Mucosa of rectum (tissue), 2 donors: Measurements from ENCODE around the gene ARHGEF4.

Experiments
- H3K27ac ChIP-seq, 2 donors: one replicate each; pipeline ENCODE4 v1.7.0; 2013; ENCODE audit warnings: inconsistent platforms in 2 of 2, low read depth in 2 of 2, low read length in 2 of 2
- H3K27me3 ChIP-seq, 2 donors: one replicate each; pipeline ENCODE4 v1.7.0; 2013; ENCODE audit warnings: low read length in 2 of 2; ENCODE audit not compliant: control insufficient read depth in 2 of 2, insufficient read depth in 2 of 2
- H3K36me3 ChIP-seq, 2 donors: one replicate each; pipeline ENCODE4 v1.7.0; 2013; ENCODE audit warnings: low read length in 2 of 2; ENCODE audit not compliant: control insufficient read depth in 2 of 2, insufficient read depth in 2 of 2
- H3K4me1 ChIP-seq, 2 donors: one replicate each; pipeline ENCODE4 v1.7.0; 2013; ENCODE audit warnings: low read length in 2 of 2, mild to moderate bottlenecking in 1 of 2; ENCODE audit not compliant: control insufficient read depth in 2 of 2, insufficient read depth in 2 of 2
- H3K4me3 ChIP-seq, 2 donors: one replicate each; pipeline ENCODE4 v1.7.0; 2013; ENCODE audit warnings: low read length in 2 of 2
- H3K9ac ChIP-seq, 2 donors: one replicate each; pipeline ENCODE4 v1.7.0; 2013; ENCODE audit warnings: low read length in 2 of 2, low read depth in 1 of 2, mild to moderate bottlenecking in 1 of 2
- H3K9me3 ChIP-seq, 2 donors: one replicate each; pipeline ENCODE4 v1.7.0; 2013; ENCODE audit warnings: low read length in 2 of 2; ENCODE audit not compliant: control insufficient read depth in 2 of 2
- donor health status: healthy.
- donor health status: Normal muscosa, but diverticular disease.

ARHGEF4 gene

DNA sequence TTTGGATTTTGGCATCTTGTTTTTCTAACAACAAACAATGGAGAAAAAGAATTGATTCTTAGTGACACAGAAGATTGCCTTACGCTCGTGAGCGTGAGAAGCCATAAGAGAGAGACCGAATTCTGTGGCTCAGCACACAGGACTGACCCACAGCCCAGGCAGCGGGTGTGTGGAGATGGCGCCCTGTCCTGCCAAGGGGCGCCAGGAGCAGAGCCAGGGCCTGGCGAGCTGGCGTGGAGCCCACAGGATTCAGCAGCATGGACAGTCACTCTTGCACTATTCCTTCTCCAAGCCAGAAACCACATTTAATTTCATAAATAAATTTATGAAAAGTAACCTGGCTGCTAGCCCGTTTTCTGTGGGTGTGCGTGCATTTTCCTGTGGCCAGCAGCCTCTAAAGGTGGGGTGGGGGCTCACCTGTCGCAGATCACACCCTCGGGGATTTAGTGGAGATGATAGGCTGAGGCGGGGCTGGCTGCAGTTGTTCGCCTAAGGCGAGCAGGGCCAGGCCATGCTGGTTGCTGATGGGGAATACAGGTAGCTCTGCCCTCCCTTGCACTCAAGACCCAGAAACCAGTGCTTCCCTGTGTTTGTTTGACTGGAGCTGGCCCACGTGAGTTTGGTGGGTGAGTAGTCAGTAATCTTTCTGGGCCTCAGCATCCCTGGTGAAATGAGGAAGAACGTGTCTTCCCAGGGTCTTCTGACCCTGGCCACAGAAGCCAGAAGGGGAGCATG is 210.4 kb downstream of the ARHGEF4 start:
- no peaks in the 10 kb centered on the region for H3K4me1 ChIP-seq
- H3K36me3 ChIP-seq = peaks cover 51 to 54% of the 10 kb centered on the region in 2 donors
- no peaks in the 10 kb centered on the region for H3K9me3 ChIP-seq
- no peaks in the 10 kb centered on the region for H3K27me3 ChIP-seq
- no peak overlapping the region for H3K9ac ChIP-seq
- H3K4me3 ChIP-seq = no peak overlapping the region
- no peak overlapping the region for H3K27ac ChIP-seq

DNA sequence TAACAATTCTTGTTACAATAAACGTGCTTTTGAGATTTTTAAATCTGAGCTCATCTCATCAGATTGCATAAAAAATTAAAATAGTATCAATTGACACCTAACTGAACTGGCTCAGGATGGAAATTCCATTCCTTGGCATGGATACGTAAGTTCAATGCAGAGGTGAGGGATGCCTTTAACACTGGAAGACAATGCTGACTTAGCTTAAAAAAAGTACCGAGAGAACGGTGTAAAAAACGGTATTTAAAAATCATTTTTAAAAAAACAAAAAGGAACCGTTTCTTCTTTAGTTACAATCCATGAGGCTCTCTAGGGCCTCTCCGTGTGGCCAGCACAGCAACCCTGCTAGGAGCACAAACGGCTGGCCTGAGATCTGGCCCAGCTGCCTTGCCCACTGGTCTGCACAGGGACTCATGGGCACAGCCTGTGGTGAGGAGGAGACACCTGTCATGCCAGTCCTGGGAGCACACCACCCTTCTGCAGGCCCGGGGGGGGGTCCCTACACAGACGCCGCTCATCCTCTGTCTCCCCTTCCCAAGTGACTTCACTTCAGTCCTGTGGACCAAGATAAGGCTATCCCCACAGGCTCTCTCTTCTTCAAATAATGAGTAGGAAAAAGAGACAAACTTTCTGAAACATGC is 211.3 kb downstream of the ARHGEF4 start:
- Histone ChIP-seq H3K27me3 (no peaks in the 10 kb centered on the region), H3K9me3 (no peaks in the 10 kb centered on the region), H3K36me3 (peaks cover 60 to 64% of the 10 kb centered on the region in 2 donors), H3K4me1 (no peaks in the 10 kb centered on the region), H3K4me3 (no peak overlapping the region), H3K27ac (no peak overlapping the region), H3K9ac (no peak overlapping the region)

- Histone ChIP-seq H3K27me3 (no peaks in the 10 kb centered on the region), H3K27ac (no peak overlapping the region), H3K36me3 (peaks cover 64% of the 10 kb centered on the region in 2 donors), H3K9ac (no peak overlapping the region), H3K4me1 (no peaks in the 10 kb centered on the region), H3K4me3 (no peak overlapping the region), H3K9me3 (no peaks in the 10 kb centered on the region)
These were observed 211.9 kb downstream of the ARHGEF4 start for GRCh38 chr2:131048641-131049040.

- no peak overlapping the region for H3K9ac ChIP-seq
- no peak overlapping the region for H3K27ac ChIP-seq
- H3K9me3 ChIP-seq = no peaks in the 10 kb centered on the region
- H3K36me3 ChIP-seq = peaks cover 65 to 66% of the 10 kb centered on the region in 2 donors
- no peaks in the 10 kb centered on the region for H3K27me3 ChIP-seq
- no peaks in the 10 kb centered on the region for H3K4me1 ChIP-seq
- no peak overlapping the region for H3K4me3 ChIP-seq
These were observed 212.5 kb downstream of the ARHGEF4 start for GRCh38 chr2:131049150-131049718.

DNA sequence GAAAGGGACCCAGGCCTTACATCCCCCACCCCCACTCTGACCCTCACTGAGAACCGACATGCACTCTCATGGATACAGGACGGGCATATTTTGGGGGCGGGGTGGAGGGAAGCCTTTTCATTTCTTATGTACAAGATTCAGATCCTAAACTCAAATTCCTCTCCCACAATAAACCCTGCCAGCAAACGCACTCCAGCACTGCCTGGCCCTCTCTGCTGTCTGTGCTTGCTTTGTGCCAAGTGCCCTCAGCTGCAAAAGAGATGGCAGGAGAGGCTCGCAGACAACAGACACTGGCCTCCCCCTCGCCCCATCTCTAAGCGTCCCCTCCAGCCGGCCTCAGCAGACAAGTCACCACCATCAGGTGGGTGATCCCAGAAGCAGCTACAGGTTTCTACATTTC is 214.2 kb downstream of the ARHGEF4 start:
- H3K4me3 ChIP-seq = no peak overlapping the region
- peaks cover 82% of the 10 kb centered on the region in 2 donors for H3K36me3 ChIP-seq
- H3K9ac ChIP-seq = no peak overlapping the region
- no peak overlapping the region for H3K27ac ChIP-seq
- no peaks in the 10 kb centered on the region for H3K9me3 ChIP-seq
- no peaks in the 10 kb centered on the region for H3K27me3 ChIP-seq
- no peaks in the 10 kb centered on the region for H3K4me1 ChIP-seq

GRCh38 chr2:131052741-131053263 is 216.1 kb downstream of the ARHGEF4 start:
- no peaks in the 10 kb centered on the region for H3K4me1 ChIP-seq
- H3K27me3 ChIP-seq = no peaks in the 10 kb centered on the region
- no peak overlapping the region for H3K9ac ChIP-seq
- H3K36me3 ChIP-seq = peaks cover 82 to 86% of the 10 kb centered on the region in 2 donors
- H3K9me3 ChIP-seq = no peaks in the 10 kb centered on the region
- H3K27ac ChIP-seq = no peak overlapping the region
- H3K4me3 ChIP-seq = no peak overlapping the region

DNA sequence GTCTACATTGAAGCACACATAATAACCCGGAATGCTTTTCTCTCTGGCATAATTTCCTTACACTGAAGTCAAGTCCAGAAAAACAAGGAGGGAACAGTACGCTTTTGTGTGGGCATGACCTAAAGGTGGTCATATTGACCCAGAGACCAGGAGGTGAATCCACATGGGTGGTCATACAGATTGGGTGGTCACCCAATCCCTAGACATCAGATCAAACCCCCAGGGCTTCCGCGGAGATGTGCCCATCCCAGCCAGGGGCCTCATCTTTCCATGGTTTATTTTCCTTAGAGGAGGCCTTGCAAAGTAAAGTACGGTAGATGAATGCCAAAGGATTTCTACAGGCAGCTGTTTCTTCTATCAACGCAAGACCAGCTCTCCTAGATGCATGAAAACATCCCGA is 217.8 kb downstream of the ARHGEF4 start:
- no peaks in the 10 kb centered on the region for H3K9me3 ChIP-seq
- no peak overlapping the region for H3K9ac ChIP-seq
- no peaks in the 10 kb centered on the region for H3K27me3 ChIP-seq
- H3K4me1 ChIP-seq = no peaks in the 10 kb centered on the region
- H3K36me3 ChIP-seq = peaks cover 74 to 81% of the 10 kb centered on the region in 2 donors
- no peak overlapping the region for H3K27ac ChIP-seq
- H3K4me3 ChIP-seq = no peak overlapping the region

- no peaks in the 10 kb centered on the region for H3K4me1 ChIP-seq
- no peaks in the 10 kb centered on the region for H3K27me3 ChIP-seq
- H3K9ac ChIP-seq = no peak overlapping the region
- no peak overlapping the region for H3K27ac ChIP-seq
- peaks cover 68 to 75% of the 10 kb centered on the region in 2 donors for H3K36me3 ChIP-seq
- H3K4me3 ChIP-seq = no peak overlapping the region
- no peaks in the 10 kb centered on the region for H3K9me3 ChIP-seq
These were observed 218.7 kb downstream of the ARHGEF4 start for GRCh38 chr2:131055169-131056065.

- H3K9ac ChIP-seq = no peak overlapping the region
These were observed 219.7 kb downstream of the ARHGEF4 start for GRCh38 chr2:131056204-131056931.

More at GRCh38 chr2:131056204-131056931, 219.7 kb downstream of the ARHGEF4 start:
- no peaks in the 10 kb centered on the region for H3K9me3 ChIP-seq
- peaks cover 59 to 68% of the 10 kb centered on the region in 2 donors for H3K36me3 ChIP-seq
- no peak overlapping the region for H3K27ac ChIP-seq
- no peaks in the 10 kb centered on the region for H3K4me1 ChIP-seq
- no peaks in the 10 kb centered on the region for H3K27me3 ChIP-seq
- H3K4me3 ChIP-seq = no peak overlapping the region
